Measurements from ENCODE around the gene AUP1.

DNA sequence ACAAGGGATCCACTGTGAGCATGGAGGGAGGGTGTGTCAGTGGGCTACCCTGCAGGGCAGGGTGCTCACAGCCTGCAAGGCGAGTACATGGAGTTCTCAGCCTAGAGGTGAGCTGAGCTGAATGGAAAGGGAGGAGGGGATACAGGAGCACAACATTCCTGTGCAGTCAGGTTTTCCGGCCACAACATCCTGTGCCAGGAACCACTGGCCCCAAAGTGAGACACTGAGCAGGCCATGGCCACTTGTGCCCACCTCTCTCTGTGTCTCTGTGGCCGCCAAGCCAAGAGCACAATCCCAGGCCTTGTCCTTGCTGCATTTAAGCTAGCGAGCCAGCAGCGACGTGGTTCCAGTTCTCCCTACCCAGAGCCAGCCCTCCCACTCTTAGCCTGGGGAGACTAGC, 31.1 kb upstream of the AUP1 start:
- TF ChIP-seq, protein P1, sequence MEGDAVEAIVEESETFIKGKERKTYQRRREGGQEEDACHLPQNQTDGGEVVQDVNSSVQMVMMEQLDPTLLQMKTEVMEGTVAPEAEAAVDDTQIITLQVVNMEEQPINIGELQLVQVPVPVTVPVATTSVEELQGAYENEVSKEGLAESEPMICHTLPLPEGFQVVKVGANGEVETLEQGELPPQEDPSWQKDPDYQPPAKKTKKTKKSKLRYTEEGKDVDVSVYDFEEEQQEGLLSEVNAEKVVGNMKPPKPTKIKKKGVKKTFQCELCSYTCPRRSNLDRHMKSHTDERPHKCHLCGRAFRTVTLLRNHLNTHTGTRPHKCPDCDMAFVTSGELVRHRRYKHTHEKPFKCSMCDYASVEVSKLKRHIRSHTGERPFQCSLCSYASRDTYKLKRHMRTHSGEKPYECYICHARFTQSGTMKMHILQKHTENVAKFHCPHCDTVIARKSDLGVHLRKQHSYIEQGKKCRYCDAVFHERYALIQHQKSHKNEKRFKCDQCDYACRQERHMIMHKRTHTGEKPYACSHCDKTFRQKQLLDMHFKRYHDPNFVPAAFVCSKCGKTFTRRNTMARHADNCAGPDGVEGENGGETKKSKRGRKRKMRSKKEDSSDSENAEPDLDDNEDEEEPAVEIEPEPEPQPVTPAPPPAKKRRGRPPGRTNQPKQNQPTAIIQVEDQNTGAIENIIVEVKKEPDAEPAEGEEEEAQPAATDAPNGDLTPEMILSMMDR (IDR thresholded peaks at IDR 0.05; ENCODE audit: low read depth, low read length): no peak
- TF ChIP-seq EZH2phosphoT487 (IDR thresholded peaks at IDR 0.05; ENCODE audit: low read depth): no peak
